NT2/D1 (cell line): ENCODE data around the gene APOE.

Experiments used
- DNase-seq: peaks from one replicate; pipeline ENCODE4 v3.0.0-alpha.2; 2011; ENCODE audit warnings: low read depth, low spot score
- H3K27me3 ChIP-seq: 2 replicates; pipeline ENCODE4 v1.6.0; 2011; ENCODE audit warnings: mild to moderate bottlenecking; ENCODE audit not compliant: insufficient read length, insufficient read depth
- H3K36me3 ChIP-seq: 2 replicates; pipeline ENCODE4 v1.6.1; 2011; ENCODE audit warnings: mild to moderate bottlenecking, low read length, mixed read lengths; ENCODE audit not compliant: insufficient read depth, insufficient read length
- H3K4me1 ChIP-seq: 2 replicates; pipeline ENCODE4 v1.5.1; 2011; ENCODE audit not compliant: insufficient read depth, insufficient read length
- H3K4me3 ChIP-seq: 2 replicates; pipeline ENCODE4 v1.5.1; 2011; ENCODE audit warnings: low read depth; ENCODE audit not compliant: insufficient read length
- H3K9ac ChIP-seq: 2 replicates; pipeline ENCODE4 v1.6.0; 2011; ENCODE audit warnings: low read depth; ENCODE audit not compliant: insufficient read length
- H3K9me3 ChIP-seq: 2 replicates; pipeline ENCODE4 v1.5.1; 2011; ENCODE audit warnings: mild to moderate bottlenecking, low read length; ENCODE audit not compliant: insufficient read depth
- SUZ12 ChIP-seq: IDR thresholded peaks from 2 replicates; pipeline ENCODE4 v1.6.1; 2011; ENCODE audit not compliant: insufficient read length, insufficient read depth; ENCODE audit errors: extremely low read depth
- YY1 ChIP-seq: IDR thresholded peaks from 2 replicates; pipeline ENCODE4 v1.6.1; 2011; ENCODE audit not compliant: insufficient read length, insufficient read depth
- ZNF274 ChIP-seq: IDR thresholded peaks from 2 replicates; pipeline ENCODE4 v1.6.1; 2011; ENCODE audit warnings: mild to moderate bottlenecking, low read depth, low read length

Gene APOE

DNA sequence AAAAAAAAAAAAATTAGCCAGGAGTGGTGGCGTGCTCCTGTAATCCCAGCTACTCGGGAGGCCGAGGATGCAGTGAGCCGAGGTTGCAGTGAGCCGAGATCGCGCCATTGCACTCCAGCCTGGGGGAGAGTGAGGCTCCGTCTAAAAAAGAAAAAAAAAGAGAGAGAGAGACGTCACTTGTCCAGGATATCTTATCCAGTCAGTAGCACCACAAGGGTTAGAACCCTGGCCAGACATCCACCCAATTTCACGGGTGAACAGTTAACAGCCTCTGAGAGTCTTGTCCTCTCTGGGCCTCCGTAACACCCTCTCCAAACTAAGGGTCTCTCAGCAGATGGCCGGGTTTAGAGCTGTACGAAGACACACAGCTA, 48.7 kb downstream of the APOE start:
- no peak for DNase-seq
- peaks cover 5% of the 10 kb centered on the region for H3K4me1 ChIP-seq

DNA sequence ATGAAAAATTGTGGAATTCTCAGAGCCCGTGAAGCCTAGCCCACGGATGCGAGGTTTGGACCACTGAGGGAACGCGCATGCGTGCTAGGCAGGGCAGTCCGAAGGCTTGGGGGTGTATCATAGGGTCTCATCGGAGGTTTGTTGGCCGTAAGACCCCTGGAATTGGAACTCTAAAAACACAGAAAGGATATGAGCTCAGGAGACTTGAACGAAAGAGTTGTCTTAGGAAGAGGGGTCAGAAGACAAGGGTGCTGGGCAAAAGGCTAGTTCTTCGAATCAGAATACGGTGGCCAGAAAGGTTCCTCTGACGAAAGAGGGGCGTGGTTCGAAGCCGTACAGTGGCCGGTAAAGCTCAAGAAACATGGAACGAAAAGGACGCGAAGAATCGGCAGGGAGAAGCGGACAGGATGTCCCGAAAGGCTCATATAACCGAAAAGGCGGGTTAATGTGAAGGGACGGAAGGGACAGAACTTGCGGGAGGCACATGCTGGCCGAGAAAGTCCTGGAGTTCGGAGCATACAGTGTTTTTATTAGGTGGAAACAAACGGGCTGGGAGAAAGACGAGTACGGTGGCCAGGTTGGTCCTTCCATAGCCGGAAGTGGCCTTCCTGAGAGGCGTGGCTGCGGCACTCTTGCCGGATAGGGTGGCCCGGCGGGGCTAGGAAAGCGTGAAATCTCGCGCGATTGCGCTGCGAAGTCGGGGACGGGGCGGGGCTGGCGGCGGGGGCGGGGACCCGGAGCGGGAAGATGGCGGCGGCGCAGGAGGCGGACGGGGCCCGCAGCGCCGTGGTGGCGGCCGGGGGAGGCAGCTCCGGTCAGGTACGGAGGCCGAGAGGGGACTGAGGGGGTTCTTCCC, 49.3 kb downstream of the APOE start, which contains the start of gene CLPTM1:
Gene CLPTM1, plus strand, starts transcription at position 732 of the 856 bp plus-strand sequence. Its CDS starts 16 bp downstream, at position 748.
- H3K27me3 ChIP-seq: no peaks in the 10 kb centered on the region
- peak within 1 kb of the TSS; percentile 94 for H3K4me3 ChIP-seq
- H3K36me3 ChIP-seq: peaks cover 7% of the 10 kb centered on the region
- TF ChIP-seq ZNF274: no peak
- TF ChIP-seq YY1: peak; percentile 30
- peak within 1 kb of the TSS; percentile 92 for H3K9ac ChIP-seq
- peak; percentile 88 for DNase-seq
- H3K4me1 ChIP-seq: peaks cover 5% of the 10 kb centered on the region
- H3K9me3 ChIP-seq: no peaks in the 10 kb centered on the region

More for the DNA sequence above, 48.7 kb downstream of the APOE start:
- TF ChIP-seq SUZ12: no peak
- no peak for TF ChIP-seq YY1
- no peak for TF ChIP-seq ZNF274
- Histone ChIP-seq H3K9ac (peak overlapping the region; percentile 83), H3K36me3 (peaks cover 3% of the 10 kb centered on the region), H3K27me3 (no peaks in the 10 kb centered on the region), H3K4me3 (peak overlapping the region; percentile 81), H3K9me3 (no peaks in the 10 kb centered on the region)

DNA sequence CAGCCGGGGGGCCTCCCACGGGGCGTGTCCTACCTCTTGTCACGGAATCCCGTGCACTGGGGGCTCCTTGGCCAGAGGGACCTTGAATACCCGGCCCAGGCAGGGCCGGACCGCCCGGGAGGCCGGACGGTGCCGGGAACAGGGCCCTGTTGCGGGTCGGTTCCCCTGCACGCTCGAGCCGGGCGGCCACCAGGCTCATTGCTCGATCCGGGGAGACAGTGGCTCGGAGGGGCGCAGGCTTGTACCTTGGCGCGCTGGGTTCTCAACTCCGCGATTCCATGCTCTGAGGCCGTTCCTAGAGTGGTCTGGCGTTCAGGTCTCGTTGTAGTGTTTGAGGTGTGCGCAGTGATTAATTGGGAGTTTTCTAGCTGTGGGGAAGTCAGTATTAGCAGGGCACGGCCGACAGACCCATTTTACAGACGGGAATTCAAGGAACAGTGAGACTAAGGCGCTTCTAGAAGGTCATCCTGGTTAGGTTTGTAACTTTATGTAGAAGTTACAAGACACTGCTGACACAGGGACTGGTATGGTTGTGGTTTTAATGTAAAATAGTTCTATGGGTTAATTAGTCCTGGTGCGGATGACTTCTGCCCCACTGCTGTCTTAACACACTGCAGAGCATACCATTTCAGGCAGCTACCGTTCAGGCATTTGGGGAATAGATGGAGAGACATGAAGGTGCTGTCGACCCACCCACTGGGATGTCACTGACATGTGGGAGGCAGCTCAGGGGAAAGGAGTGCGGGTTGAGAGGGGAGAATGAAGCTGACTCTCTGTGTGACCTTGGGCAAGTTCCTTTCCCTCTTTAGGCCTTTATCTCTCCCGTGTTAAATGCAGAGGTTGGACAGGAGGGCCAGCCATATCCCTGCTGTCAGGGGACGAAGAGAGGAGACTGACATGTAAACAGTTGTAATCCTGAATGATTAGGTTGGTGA, 50.2 kb downstream of the APOE start:
- TF ChIP-seq YY1 (no peak), ZNF274 (no peak), SUZ12 (no peak)
- Histone ChIP-seq H3K9ac (peak overlapping the region; percentile 92), H3K9me3 (no peaks in the 10 kb centered on the region), H3K36me3 (peaks cover 15% of the 10 kb centered on the region), H3K4me1 (peaks cover 5% of the 10 kb centered on the region), H3K27me3 (no peaks in the 10 kb centered on the region), H3K4me3 (peak overlapping the region; percentile 94)
- no peak for DNase-seq

DNA sequence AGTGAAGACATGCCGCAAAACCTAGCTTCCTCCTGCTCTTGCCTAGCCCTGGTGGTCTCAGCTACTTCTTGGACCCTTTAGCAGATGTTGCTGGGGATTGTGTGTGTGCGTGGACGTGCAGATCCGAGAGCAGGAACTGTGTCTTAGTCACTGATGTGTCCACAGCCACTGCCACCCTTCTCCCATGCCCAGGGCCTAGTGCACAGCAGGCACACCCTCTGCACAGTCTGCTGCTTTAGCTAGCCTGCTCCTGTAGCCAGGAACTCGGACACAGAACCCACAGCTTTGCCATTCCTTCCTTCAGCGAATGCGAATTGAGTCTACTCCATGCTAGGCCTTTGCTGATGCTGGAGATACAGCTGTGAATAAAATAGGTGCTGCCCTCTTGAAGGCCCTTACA, 51.9 kb downstream of the APOE start:
- no peaks in the 10 kb centered on the region for H3K27me3 ChIP-seq
- no peak for DNase-seq
- H3K9ac ChIP-seq: peak overlapping the region; percentile 53
- peaks cover 32% of the 10 kb centered on the region for H3K36me3 ChIP-seq
- no peaks in the 10 kb centered on the region for H3K9me3 ChIP-seq
- H3K4me3 ChIP-seq: no peak overlapping the region
- TF ChIP-seq YY1: no peak
- no peak for TF ChIP-seq ZNF274
- no peak for TF ChIP-seq SUZ12
- peaks cover 5% of the 10 kb centered on the region for H3K4me1 ChIP-seq

DNA sequence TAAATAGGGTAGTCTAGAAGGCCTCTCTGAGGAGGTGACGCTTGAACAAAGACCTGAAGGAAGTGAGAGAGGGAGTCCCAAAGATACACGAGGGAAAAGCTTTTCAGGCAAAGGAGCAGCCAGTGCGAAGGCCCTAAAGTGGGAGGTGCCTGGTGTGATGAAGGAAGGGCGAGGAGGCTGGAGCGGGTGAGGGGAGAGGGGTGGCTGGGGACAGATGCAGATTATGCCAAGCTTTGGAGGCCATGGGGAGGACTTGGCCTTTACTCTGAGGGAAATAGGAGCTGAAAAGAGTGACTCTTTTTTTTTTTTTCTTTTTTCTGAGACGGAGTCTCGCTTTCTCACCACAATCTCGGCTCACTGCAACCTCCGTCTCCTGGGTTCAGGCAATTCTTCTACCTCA, 52.5 kb downstream of the APOE start:
- DNase-seq: no peak
- Histone ChIP-seq H3K36me3 (peaks cover 34% of the 10 kb centered on the region), H3K9ac (peak overlapping the region; percentile 22), H3K27me3 (no peaks in the 10 kb centered on the region), H3K4me1 (peaks cover 5% of the 10 kb centered on the region), H3K4me3 (no peak overlapping the region), H3K9me3 (no peaks in the 10 kb centered on the region)
- no peak for TF ChIP-seq YY1
- no peak for TF ChIP-seq ZNF274
- no peak for TF ChIP-seq SUZ12
